Choroid plexus epithelial cell (primary cell): Measurements from ENCODE around the gene CACNB4.

Experiments
- DNase-seq: peaks from one replicate; pipeline ENCODE4 v3.0.0-alpha.2; 2010; ENCODE audit warnings: low read depth
- H3K4me3 ChIP-seq: 2 replicates; pipeline ENCODE4 v1.5.1; 2011; ENCODE audit warnings: low read depth, mild to moderate bottlenecking, control low read depth, low read length, moderate library complexity
- TF ChIP-seq, protein P1 (sequence below): conservative IDR thresholded peaks from 2 replicates; pipeline ENCODE4 v1.5.1; 2011; ENCODE audit warnings: low read depth, mild to moderate bottlenecking, control low read depth, inconsistent platforms, low read length, moderate library complexity

Gene CACNB4

DNA sequence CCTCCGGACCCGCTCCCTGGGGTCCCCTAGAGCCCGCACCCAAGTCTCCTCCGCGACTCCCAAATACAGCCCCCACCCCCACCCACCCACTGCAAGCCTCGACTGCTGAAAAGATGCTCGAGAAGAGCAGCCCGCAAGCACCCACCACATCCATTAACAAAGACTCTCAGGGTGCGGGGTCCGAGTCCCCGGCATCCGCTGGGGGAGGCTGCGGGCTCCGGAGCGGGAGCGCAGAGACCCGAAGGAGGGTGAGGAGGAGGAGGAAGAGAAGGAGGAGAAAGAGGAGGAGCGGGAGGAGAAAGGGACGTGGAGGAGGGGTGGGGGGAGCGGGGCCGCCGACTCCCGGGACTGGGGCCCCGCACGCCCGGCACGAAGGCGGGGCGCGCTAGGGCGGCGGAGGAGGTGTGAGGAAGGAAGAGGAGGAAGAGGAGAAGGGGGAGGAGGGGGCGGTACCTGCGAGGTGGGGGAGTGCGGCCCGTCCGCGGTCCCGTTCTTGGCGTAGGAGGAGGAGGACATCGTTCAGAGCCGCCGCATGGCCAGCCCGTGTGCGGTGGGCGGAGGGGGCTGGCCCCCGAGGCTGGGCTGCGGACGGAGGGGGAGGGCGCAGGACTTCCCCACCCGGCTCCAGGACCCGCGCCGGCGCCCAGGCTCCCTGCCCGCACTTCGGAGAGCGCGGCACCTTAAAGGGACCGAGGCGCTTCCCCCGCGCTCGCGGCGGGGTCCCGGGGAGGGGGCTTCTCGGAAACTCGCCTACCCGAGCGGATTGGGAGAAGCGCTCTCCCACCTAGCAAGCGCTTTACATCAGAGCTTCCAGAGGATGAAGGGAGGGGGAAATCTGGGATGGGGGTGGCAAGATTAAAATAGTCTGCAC lies at the start of gene CACNB4:
Gene CACNB4 (minus strand): TSS at position 549 of the 871 bp plus-strand sequence.
- H3K4me3 ChIP-seq, result peak within 1 kb of the TSS; percentile 54
- TF ChIP-seq, protein P1, sequence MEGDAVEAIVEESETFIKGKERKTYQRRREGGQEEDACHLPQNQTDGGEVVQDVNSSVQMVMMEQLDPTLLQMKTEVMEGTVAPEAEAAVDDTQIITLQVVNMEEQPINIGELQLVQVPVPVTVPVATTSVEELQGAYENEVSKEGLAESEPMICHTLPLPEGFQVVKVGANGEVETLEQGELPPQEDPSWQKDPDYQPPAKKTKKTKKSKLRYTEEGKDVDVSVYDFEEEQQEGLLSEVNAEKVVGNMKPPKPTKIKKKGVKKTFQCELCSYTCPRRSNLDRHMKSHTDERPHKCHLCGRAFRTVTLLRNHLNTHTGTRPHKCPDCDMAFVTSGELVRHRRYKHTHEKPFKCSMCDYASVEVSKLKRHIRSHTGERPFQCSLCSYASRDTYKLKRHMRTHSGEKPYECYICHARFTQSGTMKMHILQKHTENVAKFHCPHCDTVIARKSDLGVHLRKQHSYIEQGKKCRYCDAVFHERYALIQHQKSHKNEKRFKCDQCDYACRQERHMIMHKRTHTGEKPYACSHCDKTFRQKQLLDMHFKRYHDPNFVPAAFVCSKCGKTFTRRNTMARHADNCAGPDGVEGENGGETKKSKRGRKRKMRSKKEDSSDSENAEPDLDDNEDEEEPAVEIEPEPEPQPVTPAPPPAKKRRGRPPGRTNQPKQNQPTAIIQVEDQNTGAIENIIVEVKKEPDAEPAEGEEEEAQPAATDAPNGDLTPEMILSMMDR, result no peak
- DNase-seq, result no peak

DNA sequence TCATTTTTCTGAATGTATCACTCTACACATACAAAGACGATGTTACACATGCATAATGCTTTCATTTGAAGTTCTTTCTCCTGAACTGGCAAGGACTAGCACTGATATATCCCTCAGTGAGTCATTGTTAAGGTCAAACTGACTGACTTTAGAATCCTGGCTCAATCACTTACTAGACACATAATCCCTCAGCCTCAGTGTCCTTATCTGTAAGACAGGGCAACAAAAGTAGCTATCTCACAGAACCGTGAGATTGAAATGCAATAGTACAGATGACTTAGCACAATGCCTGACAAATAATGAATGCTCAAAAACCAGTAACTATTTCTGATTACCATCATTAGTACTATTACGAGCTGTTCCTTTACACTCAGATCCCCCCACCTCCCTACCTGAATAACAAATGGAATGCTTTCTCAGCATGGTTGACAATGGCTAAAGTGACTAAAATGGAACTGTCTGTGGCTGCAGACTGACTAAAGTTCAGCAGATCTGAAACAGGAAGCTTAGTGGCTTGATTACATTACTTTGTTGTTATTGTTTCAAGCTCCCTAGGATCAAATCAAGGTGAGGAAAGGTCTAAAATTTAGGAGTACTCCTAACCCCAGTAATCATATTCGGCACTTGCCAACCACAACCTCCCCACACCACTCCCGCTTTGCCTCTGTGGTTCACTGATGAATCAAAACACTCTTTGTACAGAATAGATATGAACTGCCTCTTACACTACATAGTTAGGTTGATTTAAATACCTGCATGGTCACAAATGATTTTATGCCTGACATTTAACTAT lies 35.8 kb upstream of the CACNB4 start:
- peak; percentile 69 for DNase-seq
- TF ChIP-seq, protein P1, result no peak
- H3K4me3 ChIP-seq, result no peak overlapping the region

DNA sequence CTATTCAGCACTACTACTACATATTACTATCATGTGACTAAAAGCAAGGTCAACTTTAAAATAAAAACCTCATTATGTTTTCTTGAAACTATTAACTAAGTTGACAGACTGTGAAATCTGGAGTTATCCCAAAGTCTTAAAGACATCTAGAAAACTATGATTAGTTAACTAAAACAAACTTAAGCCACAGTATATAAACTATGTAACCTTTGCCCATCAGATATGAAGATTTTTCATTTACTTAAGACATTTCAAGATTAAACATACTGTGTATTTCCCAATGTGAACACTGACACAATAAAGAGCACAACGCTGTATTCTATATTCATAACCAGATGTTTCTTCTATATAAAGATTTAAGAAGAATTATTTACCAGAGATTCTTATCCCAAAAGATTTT lies 33.5 kb upstream of the CACNB4 start:
- no peak overlapping the region for H3K4me3 ChIP-seq
- DNase-seq, result peak; percentile 41
- TF ChIP-seq, protein P1, result no peak

DNA sequence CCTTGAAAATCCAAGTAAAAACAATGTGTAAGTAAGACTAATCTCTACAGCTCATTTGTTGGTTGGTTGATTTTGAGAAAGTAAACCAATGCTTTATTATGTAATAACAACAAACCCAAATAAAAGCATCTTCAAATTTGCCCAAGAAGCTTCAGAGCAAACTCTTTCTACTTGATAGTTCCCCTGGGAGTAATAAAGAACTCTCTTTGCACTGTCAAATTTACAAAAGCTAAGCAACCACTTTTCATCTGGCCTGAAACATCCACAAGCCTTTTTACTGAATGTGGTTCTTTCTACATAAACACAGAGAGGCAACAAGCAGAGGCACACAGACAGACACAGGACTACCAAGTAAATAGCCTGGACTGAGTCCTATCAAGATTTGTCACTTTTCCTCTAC lies 28.8 kb upstream of the CACNB4 start:
- H3K4me3 ChIP-seq, result no peak overlapping the region
- DNase-seq, result no peak
- TF ChIP-seq, protein P1, result no peak

DNA sequence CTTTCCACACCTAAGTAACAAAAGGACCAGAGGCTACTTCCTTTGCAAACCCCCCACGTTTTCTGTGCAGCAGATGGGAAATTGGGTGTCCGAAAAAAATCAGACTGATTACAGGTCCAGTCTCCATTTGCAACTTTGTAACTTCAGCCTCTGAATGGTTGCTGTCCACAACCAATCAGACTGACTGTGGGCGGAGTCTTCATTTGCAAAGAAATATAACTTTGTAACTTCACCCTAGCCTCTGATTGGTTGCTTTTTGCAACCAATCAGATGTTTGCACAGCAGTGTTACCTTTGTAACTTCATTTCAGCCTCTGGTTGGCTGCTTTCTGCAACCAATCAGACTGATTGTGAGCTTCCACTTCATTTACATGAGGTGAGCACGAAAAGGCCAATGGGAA lies 27.8 kb upstream of the CACNB4 start:
- DNase-seq, result no peak
- H3K4me3 ChIP-seq, result no peak overlapping the region
- TF ChIP-seq, protein P1, result no peak

DNA sequence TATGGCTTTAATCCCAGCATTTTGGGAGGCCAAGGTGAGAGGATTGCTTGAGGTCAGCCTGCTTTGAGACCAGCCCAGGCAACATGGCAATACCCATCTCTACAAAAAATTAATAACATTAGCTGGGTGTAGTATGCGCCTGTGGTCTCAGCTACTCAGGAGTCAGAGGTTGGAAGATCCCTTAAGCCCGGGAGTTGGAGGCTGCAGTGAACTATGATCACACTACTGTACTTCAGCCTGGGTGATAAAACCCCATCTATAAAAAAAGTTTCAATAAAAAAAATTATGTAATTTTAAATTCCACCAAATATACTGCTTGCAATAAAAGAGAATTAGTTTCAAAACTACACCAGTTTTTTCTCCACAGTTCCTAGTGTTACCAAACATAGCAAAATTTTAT lies 23.3 kb upstream of the CACNB4 start:
- DNase-seq, result no peak
- no peak overlapping the region for H3K4me3 ChIP-seq
- TF ChIP-seq, protein P1, result no peak
